Activated T-helper 9 cell treated with anti-CD3 and anti-CD28 coated beads, Interleukin-2, amount 50 U/mL, for 16 hours (primary cell): ENCODE data around the gene CACNA2D2.

ENCODE experiments used
- DNase-seq: peaks from one replicate; pipeline ENCODE4 v3.0.0-alpha.2; 2020; ENCODE audit warnings: low read depth

The CACNA2D2 gene

GRCh38 chr3:50371133-50371685 lies 132.2 kb downstream of the CACNA2D2 start:
- no peak for DNase-seq

GRCh38 chr3:50370594-50370993 lies 132.8 kb downstream of the CACNA2D2 start:
- no peak for DNase-seq

GRCh38 chr3:50369012-50369670 lies 134.3 kb downstream of the CACNA2D2 start:
- DNase-seq = no peak

DNA sequence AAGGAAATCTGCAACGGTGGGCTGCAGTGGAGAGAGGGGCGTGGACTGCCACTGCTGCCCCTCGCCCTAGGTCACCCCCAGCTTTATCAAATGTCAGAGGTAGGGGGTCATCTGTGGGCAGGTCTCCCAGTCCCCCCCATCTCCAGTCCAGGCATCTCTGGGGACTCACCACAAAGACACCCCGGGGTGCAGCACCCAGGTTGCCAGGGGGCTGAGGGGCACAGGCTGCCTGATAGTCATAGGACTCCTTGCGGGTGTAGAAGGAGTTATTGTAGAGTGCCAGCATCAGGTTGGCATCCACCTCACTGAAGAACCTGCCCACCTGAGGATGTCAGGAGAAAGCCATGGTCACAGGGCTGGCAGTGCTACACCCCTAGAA lies 137.6 kb downstream of the CACNA2D2 start:
- DNase-seq = no peak

- peak; percentile 88 for DNase-seq
Measured at GRCh38 chr3:50365080-50365841, 138.2 kb downstream of the CACNA2D2 start.

- no peak for DNase-seq
Measured at GRCh38 chr3:50364573-50365079, 138.8 kb downstream of the CACNA2D2 start.

DNA sequence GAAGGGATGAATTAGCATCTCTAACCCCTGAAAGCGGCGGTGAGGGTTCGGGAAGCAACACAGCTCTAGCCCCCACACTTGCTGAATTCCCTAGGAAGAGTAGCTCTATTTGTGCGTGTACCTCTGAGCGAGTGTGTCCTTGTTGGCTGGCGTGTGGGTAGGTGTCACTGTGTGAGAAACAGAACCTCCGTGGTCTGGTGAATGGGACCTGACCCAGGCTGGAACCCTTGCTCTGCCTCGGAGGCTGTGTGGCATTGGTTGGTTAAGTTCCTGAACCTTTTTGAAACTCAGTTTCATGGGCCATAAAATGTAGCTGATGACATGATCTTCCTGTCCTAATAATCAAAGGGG lies 143.7 kb downstream of the CACNA2D2 start:
- no peak for DNase-seq

GRCh38 chr3:50358911-50359759 lies 144.3 kb downstream of the CACNA2D2 start, which contains the start of gene TMEM115:
TMEM115 (minus strand) TSS chr3:50359521; CDS start chr3:50359063, 458 bp downstream.
- DNase-seq = peak; percentile 90

- no peak for DNase-seq
Measured at GRCh38 chr3:50358355-50358910, 145.0 kb downstream of the CACNA2D2 start.

- no peak for DNase-seq
Measured at GRCh38 chr3:50357481-50357880, 146.0 kb downstream of the CACNA2D2 start.

DNA sequence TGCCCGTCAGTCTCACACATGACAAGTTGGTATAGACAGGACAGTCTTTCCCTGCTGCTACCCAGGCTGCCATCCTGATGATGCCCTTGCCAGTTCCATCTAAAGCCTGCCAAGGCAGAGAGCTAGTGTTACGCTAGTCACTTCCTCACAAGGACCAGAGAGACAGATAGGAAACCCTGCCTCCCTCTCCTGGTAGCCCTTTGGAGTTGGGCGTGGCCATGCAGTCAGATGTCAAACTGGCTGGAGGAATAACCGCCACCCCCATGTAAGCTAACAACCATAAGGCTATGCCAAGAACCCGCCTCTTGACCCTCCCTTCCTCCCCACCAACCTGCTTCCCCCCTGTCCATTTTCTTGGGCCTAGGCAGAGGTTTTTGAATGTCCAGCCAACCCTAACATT lies 146.9 kb downstream of the CACNA2D2 start:
- no peak for DNase-seq

- no peak for DNase-seq
Measured at GRCh38 chr3:50355829-50356552, 147.4 kb downstream of the CACNA2D2 start.

GRCh38 chr3:50354850-50355249 lies 148.6 kb downstream of the CACNA2D2 start:
- no peak for DNase-seq

- DNase-seq = no peak
Measured at GRCh38 chr3:50354186-50354764, 149.2 kb downstream of the CACNA2D2 start.

GRCh38 chr3:50353245-50354004 lies 150.0 kb downstream of the CACNA2D2 start:
- no peak for DNase-seq

GRCh38 chr3:50352781-50353180 lies 150.7 kb downstream of the CACNA2D2 start:
- no peak for DNase-seq

GRCh38 chr3:50351323-50351697 lies 152.1 kb downstream of the CACNA2D2 start:
- DNase-seq = no peak

DNA sequence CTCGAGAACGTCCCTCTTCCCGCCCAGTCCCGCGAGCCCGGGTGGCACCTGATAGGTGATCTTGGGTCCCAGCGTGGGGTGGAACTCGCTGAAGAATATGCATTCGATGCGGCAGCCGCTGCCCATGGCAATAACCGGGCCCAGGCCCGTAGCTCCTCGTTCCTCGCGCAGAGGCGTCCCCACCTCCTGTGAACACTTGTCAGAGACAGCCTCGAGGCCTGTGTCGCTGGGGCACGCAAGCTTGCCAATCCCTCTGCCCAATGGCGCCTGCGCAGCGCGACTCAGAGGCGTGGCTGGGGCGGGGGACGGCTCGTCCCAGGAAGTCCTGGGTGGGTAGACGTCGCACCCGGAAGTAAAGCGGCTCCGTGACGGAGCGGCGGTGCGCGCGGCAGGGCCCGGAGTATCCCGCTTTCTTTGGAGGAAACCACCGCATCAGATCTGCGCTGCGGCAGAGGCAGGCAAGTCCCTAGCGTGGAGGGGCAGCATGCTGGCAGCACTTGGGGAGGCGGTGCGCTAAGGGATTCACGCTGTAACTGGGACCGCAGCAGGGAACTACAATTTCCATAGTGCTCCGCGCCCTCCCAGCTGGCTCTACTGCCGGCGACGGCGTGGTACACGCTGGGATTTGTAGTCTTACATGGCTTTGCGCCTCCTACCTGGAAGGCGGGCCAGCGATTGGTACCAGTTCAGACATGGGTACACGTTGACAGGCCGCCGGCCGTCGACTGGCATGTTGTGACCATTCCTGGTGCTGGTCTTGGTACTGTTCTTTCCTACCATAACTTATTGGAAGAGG lies 152.7 kb downstream of the CACNA2D2 start, which contains the start of the genes CYB561D2 and NPRL2:
Gene CYB561D2, plus strand, starts transcription at position 336 of the 796 bp plus-strand sequence. CDS start 572 bp downstream, outside the sequence.
Gene NPRL2, minus strand, starts transcription at position 249 of the 796 bp plus-strand sequence. Its CDS starts 123 bp downstream, at position 126.
- peak; percentile 100 for DNase-seq

- no peak for DNase-seq
Measured at GRCh38 chr3:50350213-50350526, 153.3 kb downstream of the CACNA2D2 start.
